Suprapubic skin (tissue), 4 donors: ENCODE measurements around the gene CHSY1.

Experiments
- EP300 ChIP-seq: sonication (generic); formaldehyde crosslinking; IDR thresholded peaks from one replicate; pipeline ENCODE4 v1.6.1; 2017; ENCODE audit warnings: antibody characterized with exemption
- POLR2A ChIP-seq, 2 donors: fragments of 450-650 bp; IDR thresholded peaks; one replicate each; pipeline ENCODE4 v1.6.1; 2017; ENCODE audit warnings: antibody characterized with exemption in 2 of 2, mild to moderate bottlenecking in 2 of 2, moderate library complexity in 2 of 2
- POLR2AphosphoS5 ChIP-seq, 3 donors: sonication (generic); formaldehyde crosslinking; IDR thresholded peaks; one replicate each; pipeline ENCODE4 v1.6.1; 2017; ENCODE audit warnings: antibody characterized with exemption in 3 of 3
- TF ChIP-seq, protein P1 (sequence below), 2 donors: fragments of 200-600 bp in 1 of 2; fragments of 450-650 bp in 1 of 2; sonication (generic) in 1 of 2; IDR thresholded peaks; one replicate each; pipeline ENCODE4 v1.5.1; 2016 to 2019; ENCODE audit warnings: antibody characterized with exemption in 2 of 2, mild to moderate bottlenecking in 1 of 2, moderate library complexity in 1 of 2

DNA sequence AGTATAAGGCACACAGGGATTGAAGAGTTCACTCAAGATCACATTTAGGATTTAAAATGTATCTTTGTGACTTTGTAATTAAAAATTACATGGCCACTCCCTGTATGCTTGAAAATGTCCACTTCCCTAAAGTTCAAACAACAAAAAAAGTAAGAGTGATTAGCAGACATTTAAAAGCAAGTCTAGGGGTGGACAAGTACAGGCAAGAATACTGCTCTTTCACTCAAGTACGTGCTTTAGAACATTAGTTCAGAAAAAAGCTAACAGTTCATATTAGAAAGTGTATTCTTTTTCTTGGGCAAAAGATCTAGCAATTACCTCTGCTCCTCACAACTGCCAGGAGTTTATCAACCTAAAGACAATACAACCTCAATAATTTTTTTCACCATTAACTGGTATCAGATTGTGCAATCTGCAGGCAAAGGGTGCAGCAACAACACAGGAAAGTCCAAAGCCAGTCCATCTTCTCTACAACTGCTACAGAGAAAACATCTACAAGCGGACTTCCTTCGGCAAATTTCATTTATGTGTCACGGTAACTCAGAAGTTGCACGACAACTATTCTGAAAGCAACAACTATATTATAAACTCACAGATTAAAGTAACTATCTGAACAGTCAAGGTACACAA is 18.1 kb downstream of the CHSY1 start:
- TF ChIP-seq POLR2A (IDR thresholded peaks at IDR 0.05), result no peak
- TF ChIP-seq, protein P1, sequence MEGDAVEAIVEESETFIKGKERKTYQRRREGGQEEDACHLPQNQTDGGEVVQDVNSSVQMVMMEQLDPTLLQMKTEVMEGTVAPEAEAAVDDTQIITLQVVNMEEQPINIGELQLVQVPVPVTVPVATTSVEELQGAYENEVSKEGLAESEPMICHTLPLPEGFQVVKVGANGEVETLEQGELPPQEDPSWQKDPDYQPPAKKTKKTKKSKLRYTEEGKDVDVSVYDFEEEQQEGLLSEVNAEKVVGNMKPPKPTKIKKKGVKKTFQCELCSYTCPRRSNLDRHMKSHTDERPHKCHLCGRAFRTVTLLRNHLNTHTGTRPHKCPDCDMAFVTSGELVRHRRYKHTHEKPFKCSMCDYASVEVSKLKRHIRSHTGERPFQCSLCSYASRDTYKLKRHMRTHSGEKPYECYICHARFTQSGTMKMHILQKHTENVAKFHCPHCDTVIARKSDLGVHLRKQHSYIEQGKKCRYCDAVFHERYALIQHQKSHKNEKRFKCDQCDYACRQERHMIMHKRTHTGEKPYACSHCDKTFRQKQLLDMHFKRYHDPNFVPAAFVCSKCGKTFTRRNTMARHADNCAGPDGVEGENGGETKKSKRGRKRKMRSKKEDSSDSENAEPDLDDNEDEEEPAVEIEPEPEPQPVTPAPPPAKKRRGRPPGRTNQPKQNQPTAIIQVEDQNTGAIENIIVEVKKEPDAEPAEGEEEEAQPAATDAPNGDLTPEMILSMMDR (IDR thresholded peaks at IDR 0.05), result no peak
- TF ChIP-seq EP300, result no peak
- TF ChIP-seq POLR2AphosphoS5 (IDR thresholded peaks at IDR 0.05), result no peak
